ENCODE results near the gene KATNB1.

- TF ChIP-seq CTCF (IDR thresholded peaks at IDR 0.05; ENCODE audit: low read length) (no peak), EZH2phosphoT487 (IDR thresholded peaks at IDR 0.05; ENCODE audit: low read length) (no peak)
Measured at GRCh38 chr16:57755061-57755684, 19.6 kb downstream of the KATNB1 start.

All from MM.1S (cell line).